ENCODE results near the gene SOX1. TPM values are rescaled to one million over a fixed set of nuclear protein-coding genes. Genes with fewer than 3 reads are reported as not detected.

The SOX1 gene
- total RNA-seq, 3 donors from 2014 or later = 0.19 TPM; not detected in 2

- intact Hi-C loops (cut with DNase I, micrococcal nuclease) = no loop called here
Observed at GRCh38 chr13:112058941-112059340, 8.0 kb upstream of the SOX1 start.

DNA sequence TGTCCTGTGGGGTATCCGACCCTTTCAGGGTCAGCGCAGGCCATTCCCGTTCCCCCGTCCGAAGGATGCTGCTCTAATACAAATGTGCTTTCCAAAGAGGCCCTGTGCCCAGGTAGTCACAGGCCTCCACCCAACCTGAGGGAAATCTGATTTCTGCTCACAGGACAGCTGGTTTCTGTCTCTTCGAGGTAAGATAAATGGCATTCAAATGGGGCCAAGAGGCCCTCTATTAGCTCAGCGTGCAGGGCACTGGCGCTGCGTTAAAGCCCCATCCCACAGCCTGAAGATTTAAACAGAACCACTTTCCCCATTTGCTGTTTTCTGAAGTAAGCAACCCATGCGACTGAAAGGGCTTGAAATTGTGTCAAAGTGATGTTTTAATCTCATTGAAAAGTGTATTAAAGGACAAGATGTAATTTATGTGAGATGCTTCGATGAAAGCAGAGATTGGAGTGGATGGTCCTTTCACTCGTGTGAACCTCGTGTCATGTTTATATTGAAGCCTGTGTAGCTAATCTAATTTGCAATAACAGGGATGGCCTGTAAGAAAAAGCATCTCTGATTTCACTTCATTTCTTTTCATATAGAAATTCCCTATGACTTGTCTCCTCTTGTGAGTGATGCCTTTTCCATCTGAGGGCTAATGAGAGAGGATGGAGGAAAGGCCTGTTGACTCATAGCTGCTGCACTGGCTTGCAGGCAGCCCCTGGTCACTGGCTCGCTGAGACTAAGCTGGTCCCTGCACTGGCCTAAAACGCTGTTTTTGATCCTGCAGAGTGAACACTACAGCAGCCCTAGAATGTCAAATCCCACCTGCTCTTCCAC, 7.3 kb upstream of the SOX1 start:
- Histone ChIP-seq H3K36me3 (ENCODE audit: low read depth) (no peaks in the 10 kb centered on the region), H3K4me1 (ENCODE audit: low read depth) (no peaks in the 10 kb centered on the region), H3K9me3 (no peaks in the 10 kb centered on the region), H3K4me3 (no peak overlapping the region)
- DNase-seq = no peak
- no peak for ATAC-seq
- intact Hi-C loops (cut with DNase I, micrococcal nuclease) = no loop called here
- no peak for TF ChIP-seq CTCF (IDR thresholded peaks at IDR 0.05)

More at GRCh38 chr13:112058941-112059340, 8.0 kb upstream of the SOX1 start:
- no peak for TF ChIP-seq CTCF (IDR thresholded peaks at IDR 0.05)
- Histone ChIP-seq H3K9me3 (no peaks in the 10 kb centered on the region), H3K4me3 (no peak overlapping the region), H3K36me3 (ENCODE audit: low read depth) (no peaks in the 10 kb centered on the region), H3K4me1 (ENCODE audit: low read depth) (no peaks in the 10 kb centered on the region)
- DNase-seq (no peak), ATAC-seq (no peak)

- TF ChIP-seq CTCF (IDR thresholded peaks at IDR 0.05) = no peak
- Histone ChIP-seq H3K9me3 (no peaks in the 10 kb centered on the region), H3K36me3 (ENCODE audit: low read depth) (no peaks in the 10 kb centered on the region), H3K4me3 (no peak overlapping the region), H3K4me1 (ENCODE audit: low read depth) (no peaks in the 10 kb centered on the region)
- intact Hi-C loops (cut with DNase I, micrococcal nuclease) = no loop called here
- no peak for DNase-seq
- no peak for ATAC-seq
Observed at GRCh38 chr13:112060282-112060830, 6.6 kb upstream of the SOX1 start.

DNA sequence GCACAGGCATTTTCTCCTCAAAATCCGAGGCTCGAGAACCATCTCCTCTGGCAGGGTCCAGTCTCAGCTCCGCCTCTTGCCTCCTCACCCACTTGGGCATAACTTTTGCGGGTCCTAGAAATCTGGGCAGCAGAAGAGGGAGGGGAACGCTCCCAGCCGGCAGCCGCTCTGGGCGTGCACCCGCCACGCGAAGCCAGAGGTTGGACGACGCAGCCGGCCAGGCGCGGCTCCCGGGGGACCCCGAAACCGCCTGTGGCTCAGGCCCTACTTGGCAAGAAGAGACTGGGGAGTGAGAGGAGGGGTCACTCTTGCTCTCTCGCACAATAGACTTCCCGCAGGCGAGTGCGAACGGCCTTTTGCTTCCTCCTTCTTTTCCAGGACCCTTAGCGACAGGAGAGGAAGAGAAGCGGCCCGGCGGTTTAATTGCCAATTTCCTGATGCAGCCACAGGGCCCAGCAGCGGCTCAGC, 6.0 kb upstream of the SOX1 start:
- intact Hi-C loops (cut with DNase I, micrococcal nuclease) = no loop called here
- Histone ChIP-seq H3K36me3 (ENCODE audit: low read depth) (no peaks in the 10 kb centered on the region), H3K4me3 (no peak overlapping the region), H3K4me1 (ENCODE audit: low read depth) (peaks cover 3% of the 10 kb centered on the region), H3K9me3 (no peaks in the 10 kb centered on the region)
- ATAC-seq (no peak), DNase-seq (no peak)
- TF ChIP-seq CTCF (IDR thresholded peaks at IDR 0.05) = no peak

- peaks cover 5% of the 10 kb centered on the region for H3K4me1 ChIP-seq (ENCODE audit: low read depth)
- no peaks in the 10 kb centered on the region for H3K9me3 ChIP-seq
- no peak for TF ChIP-seq CTCF (IDR thresholded peaks at IDR 0.05)
- no peak for DNase-seq
- intact Hi-C loops (cut with DNase I, micrococcal nuclease) = no loop called here
- H3K36me3 ChIP-seq (ENCODE audit: low read depth) = no peaks in the 10 kb centered on the region
- ATAC-seq = no peak
- no peak overlapping the region for H3K4me3 ChIP-seq
Observed at GRCh38 chr13:112061367-112062061, 5.4 kb upstream of the SOX1 start.

Data from mucosa of descending colon (tissue), 3 donors.